HCT116 (cell line): ENCODE data around the gene PGGT1B. TPM values are rescaled to one million over a fixed set of nuclear protein-coding genes. Genes with fewer than 3 reads are reported as not detected.
A peak's percentile ranks its signal among the peaks of the same experiment; 100 is the strongest.

Experiments
- ATAC-seq: fragments of 200-7000 bp; cut with Tn5 transposase; 2 replicates; pipeline ENCODE4 v1.9.1; 2020; ENCODE audit warnings: mild to moderate bottlenecking, moderate library complexity
- BruUV-seq: library from RNA; stranded (reverse); fragments of 400-500 nt; replicated peaks from 2 replicates; lab custom pipeline; 2021; lab: Mats Ljungman, UMichigan
- CTCF ChIA-PET: fragments of 300-600 bp; sonication (Branson Sonifier 250); formaldehyde crosslinking; loops from one replicate; lab custom pipeline; 2021; ENCODE audit warnings: antibody characterized with exemption; lab: Charles Lee
- POLR2A ChIA-PET: fragments of 300-600, 350-600 bp; sonication (Branson Sonifier 250); formaldehyde crosslinking; loops from one replicate; lab custom pipeline; 2021; ENCODE audit warnings: antibody characterized with exemption; lab: Charles Lee
- RAD21 ChIA-PET, 2 experiments: fragments of 300-600 bp; sonication (Branson Sonifier 250); formaldehyde crosslinking; loops; one replicate each; lab custom pipeline; 2023; ENCODE audit warnings: low total read pairs in 2 of 2; ENCODE audit not compliant: uncharacterized antibody in 2 of 2, unreplicated experiment in 2 of 2, low non-redundant PET in 1 of 2; lab: Charles Lee
- DNase-seq: peaks from one replicate; pipeline ENCODE4 v3.0.0-alpha.2; 2010; ENCODE audit warnings: low read depth, low spot score
- H2AFZ ChIP-seq: fragments of 200-600 bp; shearing (Covaris generic), sonication (generic); 2 replicates; pipeline ENCODE4 v1.6.1; 2017; ENCODE audit warnings: low read depth, mixed run types, mixed read lengths, antibody characterized with exemption, low read length; ENCODE audit not compliant: poor library complexity, severe bottlenecking
- H3K27ac ChIP-seq: 2 replicates; pipeline ENCODE4 v1.5.1; 2012; ENCODE audit warnings: low read depth, low read length
- H3K27me3 ChIP-seq: fragments of 200-600 bp; sonication (generic); 2 replicates; pipeline ENCODE4 v1.6.1; 2016; ENCODE audit warnings: mixed run types, low read length, mixed read lengths; ENCODE audit not compliant: insufficient read depth
- H3K36me3 ChIP-seq, 2 experiments: fragments of 200-500 bp in 1 of 2; fragments of 200-600 bp in 1 of 2; sonication (Bioruptor generic) in 1 of 2; sonication (generic) in 1 of 2; 2 replicates each; pipeline versions ENCODE4 v1.5.1 to v1.6.1; 2014 to 2016; ENCODE audit warnings: low read length in 2 of 2, inconsistent platforms in 1 of 2, mixed read lengths in 1 of 2, mixed run types in 1 of 2; ENCODE audit not compliant: insufficient read depth in 2 of 2, control insufficient read depth in 1 of 2
- H3K4me1 ChIP-seq, 2 experiments: fragments of 200-600 bp in 1 of 2; sonication (generic) in 1 of 2; 2 replicates each; pipeline versions ENCODE4 v1.5.1 to v1.6.1; 2012 to 2017; ENCODE audit warnings: low read length in 2 of 2, inconsistent platforms in 1 of 2, mild to moderate bottlenecking in 1 of 2, mixed read lengths in 1 of 2, mixed run types in 1 of 2, moderate library complexity in 1 of 2; ENCODE audit not compliant: insufficient read depth in 2 of 2, control insufficient read depth in 1 of 2
- H3K4me2 ChIP-seq: fragments of 200-600 bp; sonication (generic); 2 replicates; pipeline ENCODE4 v1.6.1; 2017; ENCODE audit warnings: mixed run types, low read length, mixed read lengths
- H3K4me3 ChIP-seq, 2 experiments: fragments of 200-600 bp in 1 of 2; sonication (generic) in 1 of 2; replicated peaks in 1 of 2; 2 replicates each; pipeline ENCODE4 v1.5.1; 2011 to 2016; ENCODE audit warnings: low read length in 2 of 2, control low read depth in 1 of 2, low read depth in 1 of 2, mild to moderate bottlenecking in 1 of 2, mixed read lengths in 1 of 2, mixed run types in 1 of 2
- H3K79me2 ChIP-seq: fragments of 200-600 bp; sonication (generic); 2 replicates; pipeline ENCODE4 v1.6.1; 2017; ENCODE audit warnings: mild to moderate bottlenecking, mixed run types, low read length, moderate library complexity, mixed read lengths; ENCODE audit not compliant: insufficient read depth
- H3K9ac ChIP-seq: fragments of 200-600 bp; sonication (generic); 2 replicates; pipeline ENCODE4 v1.6.1; 2016; ENCODE audit warnings: low read length, mixed read lengths
- H3K9me2 ChIP-seq: fragments of 200-600 bp; sonication (generic), shearing (Covaris generic); 2 replicates; pipeline ENCODE4 v1.6.1; 2017; ENCODE audit warnings: mixed run types, mild to moderate bottlenecking, moderate library complexity; ENCODE audit not compliant: insufficient read depth
- H3K9me3 ChIP-seq, 2 experiments: fragments of 200-500 bp in 1 of 2; fragments of 200-600 bp in 1 of 2; sonication (Bioruptor generic) in 1 of 2; sonication (generic) in 1 of 2; 2 replicates each; pipeline ENCODE4 v1.6.1; 2014 to 2017; ENCODE audit warnings: low read length in 2 of 2, mixed read lengths in 2 of 2, inconsistent platforms in 1 of 2, low read depth in 1 of 2, mild to moderate bottlenecking in 1 of 2, mixed run types in 1 of 2, moderate library complexity in 1 of 2; ENCODE audit not compliant: control insufficient read depth in 1 of 2, insufficient read depth in 1 of 2
- H4K20me1 ChIP-seq: fragments of 200-600 bp; sonication (generic), shearing (Covaris generic); 2 replicates; pipeline ENCODE4 v1.6.1; 2017; ENCODE audit warnings: mixed run types, mild to moderate bottlenecking, moderate library complexity; ENCODE audit not compliant: insufficient read depth
- ATF3 ChIP-seq: IDR thresholded peaks from 2 replicates; pipeline ENCODE4 v1.6.1; 2012
- CBX3 ChIP-seq: IDR thresholded peaks from 2 replicates; pipeline ENCODE4 v1.6.1; 2012; ENCODE audit warnings: low read depth
- EGR1 ChIP-seq: IDR thresholded peaks from 2 replicates; pipeline ENCODE4 v1.6.1; 2012; ENCODE audit warnings: low read depth
- POLR2A ChIP-seq: IDR thresholded peaks from 2 replicates; pipeline ENCODE4 v1.7.0; 2011; ENCODE audit warnings: borderline replicate concordance; ENCODE audit not compliant: insufficient read depth, insufficient read length; ENCODE audit errors: extremely low read depth
- POLR2AphosphoS5 ChIP-seq: IDR thresholded peaks from 2 replicates; pipeline ENCODE4 v1.6.1; 2011; ENCODE audit warnings: mild to moderate bottlenecking, low read depth, low read length, moderate library complexity
- SIN3A ChIP-seq: IDR thresholded peaks from 2 replicates; pipeline ENCODE4 v1.6.1; 2012; ENCODE audit warnings: low read depth
- SP1 ChIP-seq: IDR thresholded peaks from 2 replicates; pipeline ENCODE4 v1.6.1; 2012; ENCODE audit warnings: low read depth
- YY1 ChIP-seq: IDR thresholded peaks from 2 replicates; pipeline ENCODE4 v1.6.1; 2011; ENCODE audit warnings: low read length, low read depth, moderate library complexity, mild to moderate bottlenecking; ENCODE audit not compliant: insufficient replicate concordance; ENCODE audit errors: extremely low read depth
- intact Hi-C: fragments of 100-400 bp; cut with micrococcal nuclease; formaldehyde crosslinking; loops from 2 replicates; pipeline ENCODE4 v1.10.0; 2022
- total RNA-seq: library from RNA; stranded (reverse); gene quantifications from one replicate; pipeline ENCODE4 v1.2.1, GENCODE V29; 2021; ENCODE audit not compliant: unreplicated experiment
- TF ChIP-seq, protein P1 (sequence below): IDR thresholded peaks from 2 replicates; pipeline ENCODE4 v1.6.1; 2012; ENCODE audit warnings: low read depth
- TF ChIP-seq, protein P2 (sequence below), 3 experiments: fragments of 200-600 bp in 1 of 3; sonication (generic) in 1 of 3; IDR thresholded peaks in 2 of 3; conservative IDR thresholded peaks in 1 of 3; 2 replicates each; pipeline ENCODE4 v1.5.1; 2012 to 2017; ENCODE audit warnings: low read depth in 2 of 3, low read length in 2 of 3, antibody characterized with exemption in 1 of 3, borderline replicate concordance in 1 of 3, control low read depth in 1 of 3, mild to moderate bottlenecking in 1 of 3, mixed read lengths in 1 of 3, mixed run types in 1 of 3, moderate library complexity in 1 of 3; ENCODE audit not compliant: insufficient read depth in 1 of 3

The PGGT1B gene
- total RNA-seq, 1 experiment from 2014 or later: 45.8 TPM

DNA sequence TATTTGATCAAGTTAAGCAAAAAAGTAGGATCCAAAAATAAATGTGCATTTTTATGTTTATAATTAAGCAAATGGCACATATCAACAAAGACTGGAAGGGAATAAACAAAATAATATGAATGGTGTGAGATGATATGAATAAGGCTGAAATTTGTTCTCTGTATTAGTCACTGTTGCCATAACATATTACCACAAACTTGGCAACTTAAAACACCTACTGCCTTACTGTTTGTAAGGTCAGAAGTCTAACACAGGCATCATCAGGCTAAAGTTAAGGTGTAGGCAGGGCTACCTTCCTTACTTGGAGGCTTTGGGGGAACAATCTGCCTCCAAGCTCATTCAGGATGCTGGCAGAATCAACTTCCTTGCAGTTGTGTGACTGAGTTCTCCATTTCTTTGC lies 19.3 kb downstream of the PGGT1B start:
- TF ChIP-seq ATF3 (no peak), CBX3 (no peak), POLR2AphosphoS5 (no peak), POLR2A (no peak), SP1 (no peak), EGR1 (no peak), SIN3A (no peak), YY1 (no peak)
- TF ChIP-seq, protein P1, sequence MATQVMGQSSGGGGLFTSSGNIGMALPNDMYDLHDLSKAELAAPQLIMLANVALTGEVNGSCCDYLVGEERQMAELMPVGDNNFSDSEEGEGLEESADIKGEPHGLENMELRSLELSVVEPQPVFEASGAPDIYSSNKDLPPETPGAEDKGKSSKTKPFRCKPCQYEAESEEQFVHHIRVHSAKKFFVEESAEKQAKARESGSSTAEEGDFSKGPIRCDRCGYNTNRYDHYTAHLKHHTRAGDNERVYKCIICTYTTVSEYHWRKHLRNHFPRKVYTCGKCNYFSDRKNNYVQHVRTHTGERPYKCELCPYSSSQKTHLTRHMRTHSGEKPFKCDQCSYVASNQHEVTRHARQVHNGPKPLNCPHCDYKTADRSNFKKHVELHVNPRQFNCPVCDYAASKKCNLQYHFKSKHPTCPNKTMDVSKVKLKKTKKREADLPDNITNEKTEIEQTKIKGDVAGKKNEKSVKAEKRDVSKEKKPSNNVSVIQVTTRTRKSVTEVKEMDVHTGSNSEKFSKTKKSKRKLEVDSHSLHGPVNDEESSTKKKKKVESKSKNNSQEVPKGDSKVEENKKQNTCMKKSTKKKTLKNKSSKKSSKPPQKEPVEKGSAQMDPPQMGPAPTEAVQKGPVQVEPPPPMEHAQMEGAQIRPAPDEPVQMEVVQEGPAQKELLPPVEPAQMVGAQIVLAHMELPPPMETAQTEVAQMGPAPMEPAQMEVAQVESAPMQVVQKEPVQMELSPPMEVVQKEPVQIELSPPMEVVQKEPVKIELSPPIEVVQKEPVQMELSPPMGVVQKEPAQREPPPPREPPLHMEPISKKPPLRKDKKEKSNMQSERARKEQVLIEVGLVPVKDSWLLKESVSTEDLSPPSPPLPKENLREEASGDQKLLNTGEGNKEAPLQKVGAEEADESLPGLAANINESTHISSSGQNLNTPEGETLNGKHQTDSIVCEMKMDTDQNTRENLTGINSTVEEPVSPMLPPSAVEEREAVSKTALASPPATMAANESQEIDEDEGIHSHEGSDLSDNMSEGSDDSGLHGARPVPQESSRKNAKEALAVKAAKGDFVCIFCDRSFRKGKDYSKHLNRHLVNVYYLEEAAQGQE: no peak
- TF ChIP-seq, protein P2, sequence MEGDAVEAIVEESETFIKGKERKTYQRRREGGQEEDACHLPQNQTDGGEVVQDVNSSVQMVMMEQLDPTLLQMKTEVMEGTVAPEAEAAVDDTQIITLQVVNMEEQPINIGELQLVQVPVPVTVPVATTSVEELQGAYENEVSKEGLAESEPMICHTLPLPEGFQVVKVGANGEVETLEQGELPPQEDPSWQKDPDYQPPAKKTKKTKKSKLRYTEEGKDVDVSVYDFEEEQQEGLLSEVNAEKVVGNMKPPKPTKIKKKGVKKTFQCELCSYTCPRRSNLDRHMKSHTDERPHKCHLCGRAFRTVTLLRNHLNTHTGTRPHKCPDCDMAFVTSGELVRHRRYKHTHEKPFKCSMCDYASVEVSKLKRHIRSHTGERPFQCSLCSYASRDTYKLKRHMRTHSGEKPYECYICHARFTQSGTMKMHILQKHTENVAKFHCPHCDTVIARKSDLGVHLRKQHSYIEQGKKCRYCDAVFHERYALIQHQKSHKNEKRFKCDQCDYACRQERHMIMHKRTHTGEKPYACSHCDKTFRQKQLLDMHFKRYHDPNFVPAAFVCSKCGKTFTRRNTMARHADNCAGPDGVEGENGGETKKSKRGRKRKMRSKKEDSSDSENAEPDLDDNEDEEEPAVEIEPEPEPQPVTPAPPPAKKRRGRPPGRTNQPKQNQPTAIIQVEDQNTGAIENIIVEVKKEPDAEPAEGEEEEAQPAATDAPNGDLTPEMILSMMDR (IDR thresholded peaks at IDR 0.05 in 2 of 3, conservative IDR thresholded peaks at IDR 0.05 in 1 of 3; ENCODE audit: borderline replicate concordance in 1 of 3, insufficient read depth in 1 of 3, low read depth in 2 of 3, low read length in 2 of 3): no peak
- no peaks in the 10 kb centered on the region for H3K9me2 ChIP-seq
- no peaks in the 10 kb centered on the region for H3K36me3 ChIP-seq
- ATAC-seq: no peak
- H3K4me2 ChIP-seq: peak overlapping the region; percentile 53
- intact Hi-C loops: loop anchor here (10.0 kb wide), 1 partner anchor 339 kb away; no protein-coding TSS in a partner anchor
- ChIA-PET RAD21 (no interaction called here), CTCF (interaction anchor here (2.8 kb wide), 1 partner anchor 146 kb away, joined by 12 read pairs; no protein-coding TSS in a partner anchor), POLR2A (interaction anchor here (1.4 kb wide), 1 partner anchor 8 kb away, joined by 3 read pairs; no protein-coding TSS in a partner anchor)
- H3K9ac ChIP-seq: no peak overlapping the region
- BruUV-seq: no TSS peak
- H3K9me3 ChIP-seq: no peaks in the 10 kb centered on the region
- peaks cover 0 to 23% of the 10 kb centered on the region in 2 experiments; a peak in 2 of 4 replicates for H3K4me1 ChIP-seq
- no peak overlapping the region for H2AFZ ChIP-seq
- H3K4me3 ChIP-seq: no peak overlapping the region
- H4K20me1 ChIP-seq: no peaks in the 10 kb centered on the region
- DNase-seq: no peak
- H3K27ac ChIP-seq: no peak overlapping the region
- H3K79me2 ChIP-seq: peaks cover 27% of the 10 kb centered on the region
- H3K27me3 ChIP-seq: no peaks in the 10 kb centered on the region
